DMS79 (cell line): ENCODE measurements around the gene SH3BP2.

Source experiments
- DNase-seq: peaks from one replicate; lab custom pipeline; 2025; lab: John Stamatoyannopoulos, UW

Gene SH3BP2

DNA sequence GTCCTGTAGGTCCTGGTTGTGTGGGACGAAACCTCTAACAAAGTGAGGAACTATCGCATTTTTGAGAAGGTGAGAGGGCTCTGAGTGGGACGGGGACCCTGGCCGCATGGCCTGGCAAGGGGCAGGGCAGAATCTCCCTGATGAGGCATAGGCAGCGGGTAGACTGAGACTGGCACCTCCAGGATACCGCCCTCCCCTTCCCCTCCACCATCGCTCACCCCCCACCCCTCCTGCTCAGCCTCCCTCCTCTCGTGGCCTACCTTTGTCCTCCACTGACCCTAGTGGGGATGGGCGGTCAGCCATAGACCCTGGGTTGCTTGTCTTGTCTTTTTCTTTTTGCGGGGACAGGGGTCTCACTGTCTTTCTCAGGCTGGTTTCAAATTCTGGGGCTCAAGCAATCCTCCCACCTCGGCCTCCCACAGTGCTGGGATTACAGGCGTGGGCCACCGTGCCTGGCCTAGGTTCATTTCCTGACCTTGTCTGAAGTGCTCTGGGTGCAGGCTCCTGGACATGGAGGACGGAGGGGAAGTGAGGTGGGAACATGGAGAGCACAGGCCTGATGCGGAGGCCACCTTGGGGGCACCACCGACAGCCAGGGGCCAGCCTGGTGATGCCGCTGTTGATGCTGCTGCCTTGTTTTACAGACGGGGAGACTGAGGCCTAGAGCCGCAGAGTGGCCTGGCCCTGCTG is 40.2 kb downstream of the SH3BP2 start:
- no peak for DNase-seq

DNA sequence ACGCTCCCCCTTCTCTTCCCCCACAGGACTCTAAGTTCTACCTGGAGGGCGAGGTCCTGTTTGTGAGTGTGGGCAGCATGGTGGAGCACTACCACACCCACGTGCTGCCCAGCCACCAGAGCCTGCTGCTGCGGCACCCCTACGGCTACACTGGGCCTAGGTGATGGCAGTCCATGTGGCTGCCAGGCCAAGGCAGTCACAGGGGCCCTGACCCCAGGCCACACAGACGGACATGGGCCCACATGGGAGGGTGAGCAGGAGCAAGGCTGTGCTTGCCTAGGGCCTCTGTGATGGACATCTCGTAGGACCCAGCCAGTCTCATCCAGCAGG is 40.8 kb downstream of the SH3BP2 start:
- DNase-seq, result no peak

DNA sequence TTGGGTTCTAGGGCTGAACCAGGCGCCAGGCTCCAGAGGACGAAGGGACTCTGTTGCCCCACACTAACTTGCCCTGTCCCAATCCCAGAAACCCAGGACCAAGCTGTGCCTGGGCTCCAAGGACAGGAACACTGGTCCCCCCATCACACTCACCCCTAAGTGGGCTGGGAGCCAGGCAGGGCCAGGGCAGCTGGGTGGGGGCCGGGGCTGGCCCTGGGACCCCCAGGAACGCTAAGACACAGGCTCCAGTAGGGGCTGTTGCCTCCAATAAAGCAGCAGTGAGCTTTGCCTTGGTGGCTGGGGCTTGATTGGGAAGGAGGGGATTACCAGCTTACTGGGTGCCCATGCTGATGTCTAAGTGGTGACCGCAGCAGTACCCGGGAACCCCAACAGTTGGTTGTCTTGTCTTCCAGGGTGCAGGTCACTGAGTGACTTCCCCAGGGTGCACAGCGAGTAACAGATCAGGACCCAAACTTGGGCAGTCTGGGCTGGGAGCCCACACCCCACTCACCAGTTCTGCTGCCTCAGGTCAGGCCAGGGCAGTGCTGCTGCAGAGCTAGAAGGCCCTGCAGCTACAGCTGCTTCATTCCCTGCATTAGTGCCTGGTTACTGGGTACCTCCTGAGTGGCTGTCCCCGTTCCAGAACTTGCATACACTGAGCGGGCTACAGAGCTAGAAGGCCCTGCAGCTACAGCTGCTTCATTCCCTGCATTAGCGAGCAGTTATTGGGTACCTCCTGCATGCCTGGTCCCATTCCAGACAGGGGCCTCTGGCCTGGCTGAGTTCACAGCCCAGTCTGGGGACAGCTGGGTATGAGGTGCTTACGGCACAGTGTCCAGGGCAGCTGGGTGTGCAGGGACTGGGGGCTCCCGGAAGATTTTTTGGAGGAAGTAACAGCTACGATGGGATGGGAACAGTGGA is 41.4 kb downstream of the SH3BP2 start:
- DNase-seq, result no peak

DNA sequence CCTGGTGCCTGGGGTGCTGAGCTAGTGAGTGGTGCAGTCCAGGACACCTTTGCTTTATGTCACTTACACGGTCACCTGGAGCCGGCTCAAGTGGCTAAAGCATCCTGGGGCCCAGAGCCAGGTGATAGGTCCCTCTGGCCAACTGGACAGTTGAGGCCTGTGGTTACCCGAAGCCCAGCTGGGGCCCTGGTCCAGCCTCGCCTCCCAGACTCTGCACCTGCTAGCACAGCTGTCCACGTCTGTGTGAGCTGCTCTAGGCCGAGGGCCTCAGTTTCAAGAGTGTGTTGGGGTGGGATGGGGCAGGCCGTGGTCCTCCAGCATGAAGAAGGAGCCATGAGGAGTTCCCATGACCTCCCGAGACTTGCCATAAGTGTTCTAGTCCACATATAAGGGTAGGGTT is 43.1 kb downstream of the SH3BP2 start:
- no peak for DNase-seq

DNA sequence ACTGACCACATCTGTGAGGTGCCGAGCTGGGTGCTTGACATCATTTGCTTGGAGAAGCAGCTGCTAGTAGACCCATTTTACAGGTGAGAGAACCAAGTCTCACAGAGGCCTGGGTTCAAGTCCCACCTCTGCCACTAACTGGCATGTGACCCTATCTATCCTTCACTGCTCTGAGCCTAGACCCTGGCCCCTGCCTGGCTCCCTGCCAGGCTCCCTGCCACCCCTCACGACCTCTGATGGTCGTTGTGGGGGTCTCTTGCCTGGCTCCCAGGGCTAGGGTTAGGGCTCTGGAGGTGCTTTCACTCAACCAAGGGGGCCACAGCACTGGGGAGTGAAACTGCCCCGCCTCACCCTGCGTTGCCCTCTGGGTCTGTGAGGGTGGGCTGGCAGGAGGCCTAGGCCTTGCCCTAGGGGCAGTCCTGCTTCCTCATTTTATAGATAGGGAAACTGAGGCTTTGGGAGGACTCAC is 43.5 kb downstream of the SH3BP2 start:
- DNase-seq, result no peak

DNA sequence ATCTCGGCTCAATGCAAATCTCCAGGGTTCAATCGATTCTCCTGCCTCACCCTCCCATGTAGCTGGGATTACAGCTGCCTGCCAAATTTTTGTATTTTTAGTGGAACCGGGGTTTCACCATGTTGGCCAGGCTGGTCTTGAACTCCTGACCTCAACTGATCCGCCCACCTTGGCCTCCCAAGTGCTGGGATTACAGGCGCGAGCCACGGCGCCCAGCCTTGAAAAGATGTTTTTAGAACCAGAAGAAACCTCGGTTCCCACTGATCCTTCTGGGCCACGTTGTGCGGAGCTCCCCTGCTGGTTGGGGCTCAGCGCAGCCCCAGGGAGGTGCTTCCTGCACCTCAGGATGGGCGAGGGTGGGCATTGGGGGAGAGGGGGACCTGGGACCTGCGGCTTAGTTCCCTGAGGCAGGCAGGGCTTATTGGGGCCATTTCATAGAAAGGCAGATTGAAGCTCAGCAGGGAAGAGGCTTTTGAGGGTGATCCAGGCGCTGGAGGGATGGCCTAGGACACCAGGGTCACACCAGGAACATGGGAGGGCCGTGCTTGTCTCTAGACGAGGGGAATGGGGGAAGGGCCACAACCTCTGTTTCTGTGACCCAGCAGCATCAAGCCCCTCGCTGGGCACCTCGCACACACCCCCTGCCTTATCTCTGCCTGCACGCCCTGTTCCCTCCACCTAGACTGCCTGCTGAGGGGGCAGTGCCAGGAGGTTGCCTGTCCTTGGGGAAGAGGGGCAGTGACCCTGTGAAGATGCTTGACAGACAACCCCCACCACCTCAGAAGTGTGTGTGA is 44.4 kb downstream of the SH3BP2 start:
- no peak for DNase-seq

DNA sequence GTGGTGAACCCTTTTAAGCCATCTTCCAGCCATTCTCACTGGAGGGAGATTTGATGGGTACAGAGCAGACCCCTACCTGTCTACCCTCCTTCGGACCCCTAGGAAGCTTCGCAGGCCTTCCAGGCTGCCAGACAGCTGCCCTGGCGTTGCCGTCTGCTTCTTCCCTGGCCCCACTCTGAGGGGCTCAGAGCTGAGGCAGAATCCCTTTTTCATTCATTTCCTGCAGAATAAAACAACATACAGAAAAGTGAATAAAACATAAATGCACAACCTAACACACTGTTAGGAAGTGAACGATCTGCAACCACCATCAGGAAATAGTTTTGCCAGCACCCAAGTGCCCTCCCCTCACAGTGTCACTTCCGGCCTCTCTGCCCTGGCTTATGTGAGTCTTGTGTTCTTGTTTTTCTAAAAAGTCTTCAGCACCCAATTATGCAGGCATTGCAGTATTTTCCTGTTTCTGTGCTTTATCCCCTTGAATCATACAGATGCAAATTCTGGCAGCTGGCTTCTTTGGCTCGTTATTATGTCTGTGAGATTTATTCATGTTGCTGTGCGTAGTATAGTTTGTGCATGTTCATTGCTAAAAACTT is 45.1 kb downstream of the SH3BP2 start:
- DNase-seq, result no peak

DNA sequence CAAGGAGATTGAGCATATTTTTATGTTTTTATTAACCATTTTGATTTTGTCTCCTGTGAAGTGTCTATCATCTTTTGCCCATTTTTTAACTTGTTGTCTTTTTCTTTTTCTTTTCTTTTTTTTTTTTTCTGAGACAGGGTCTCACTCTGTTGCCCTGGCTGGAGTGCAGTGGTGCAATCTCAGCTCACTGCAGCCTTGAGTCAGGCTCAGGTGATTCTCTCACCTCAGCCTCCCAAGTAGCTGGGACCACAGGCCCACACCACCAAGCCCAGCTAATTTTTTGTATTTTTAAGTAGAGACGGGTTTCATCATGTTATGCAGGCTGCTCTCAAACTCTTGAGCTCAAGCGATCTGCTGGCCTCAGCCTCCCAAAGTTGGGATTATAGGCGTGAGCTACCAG is 46.2 kb downstream of the SH3BP2 start:
- no peak for DNase-seq

DNA sequence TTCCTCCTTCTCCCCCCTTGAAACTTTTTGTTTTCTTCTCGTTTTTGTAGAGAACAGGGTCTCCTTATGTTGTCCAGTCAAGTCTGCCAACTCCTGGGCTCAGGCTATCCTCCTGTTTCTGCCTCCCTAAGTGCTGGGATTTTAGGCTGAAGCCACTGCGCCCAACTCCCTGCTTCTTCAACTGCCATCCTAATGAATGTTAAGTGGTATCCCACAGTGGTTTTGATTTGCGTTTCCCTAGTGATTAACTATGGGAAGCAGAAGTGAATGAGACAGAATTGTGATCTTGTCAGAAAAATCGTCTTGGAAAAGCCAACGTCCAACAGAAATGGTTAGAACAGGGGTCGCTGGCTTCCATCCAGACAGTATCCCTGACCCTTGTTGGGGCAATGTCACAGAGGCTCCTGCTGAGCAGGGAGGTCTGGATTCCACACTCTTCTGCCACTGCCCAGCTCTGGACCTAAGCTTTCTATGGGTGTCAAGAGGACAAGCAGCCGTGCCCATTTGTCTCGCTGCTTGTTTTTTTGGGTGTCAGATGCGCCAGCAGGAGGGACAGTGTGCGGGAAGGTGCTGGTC is 49.9 kb downstream of the SH3BP2 start:
- DNase-seq, result no peak

DNA sequence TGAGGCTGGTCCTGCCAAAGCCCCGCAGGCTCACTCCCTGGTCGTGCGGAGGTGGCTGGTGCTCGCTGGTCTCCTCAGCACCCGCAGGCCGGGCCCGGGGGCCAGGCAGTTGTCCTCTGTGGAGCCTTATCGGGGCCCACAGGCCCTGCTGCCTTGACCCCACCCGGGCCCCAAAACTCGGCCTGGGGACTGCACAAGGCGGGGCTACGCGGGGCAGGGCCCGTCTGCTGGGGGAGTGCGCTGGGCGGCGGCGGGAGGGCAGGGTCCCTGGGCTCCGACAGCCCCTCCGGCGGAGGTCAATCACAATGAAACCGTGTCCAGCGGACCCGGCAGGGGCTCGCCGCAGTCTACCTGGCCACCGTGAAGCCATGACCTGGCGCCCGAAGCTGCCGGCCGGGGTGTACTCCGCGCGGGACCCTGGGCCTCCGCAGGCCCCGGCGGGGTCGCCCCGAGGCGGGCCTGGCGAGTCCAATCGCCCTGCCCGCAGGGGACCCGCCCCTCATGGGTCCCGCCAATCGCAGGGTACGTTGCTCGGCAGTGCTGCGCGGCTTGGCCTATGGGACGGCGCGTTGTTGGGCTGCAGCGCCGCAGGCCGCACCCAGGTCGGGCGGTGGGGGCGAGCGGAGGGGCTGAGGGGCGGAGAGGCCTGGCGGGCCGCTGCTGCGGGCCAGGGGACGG is 50.5 kb downstream of the SH3BP2 start, which contains the start of gene ADD1:
TSS of gene ADD1 (plus strand) at position 582 of the 678 bp plus-strand sequence. CDS start 32,072 bp downstream, outside the sequence.
- DNase-seq, result peak; percentile 10

DNA sequence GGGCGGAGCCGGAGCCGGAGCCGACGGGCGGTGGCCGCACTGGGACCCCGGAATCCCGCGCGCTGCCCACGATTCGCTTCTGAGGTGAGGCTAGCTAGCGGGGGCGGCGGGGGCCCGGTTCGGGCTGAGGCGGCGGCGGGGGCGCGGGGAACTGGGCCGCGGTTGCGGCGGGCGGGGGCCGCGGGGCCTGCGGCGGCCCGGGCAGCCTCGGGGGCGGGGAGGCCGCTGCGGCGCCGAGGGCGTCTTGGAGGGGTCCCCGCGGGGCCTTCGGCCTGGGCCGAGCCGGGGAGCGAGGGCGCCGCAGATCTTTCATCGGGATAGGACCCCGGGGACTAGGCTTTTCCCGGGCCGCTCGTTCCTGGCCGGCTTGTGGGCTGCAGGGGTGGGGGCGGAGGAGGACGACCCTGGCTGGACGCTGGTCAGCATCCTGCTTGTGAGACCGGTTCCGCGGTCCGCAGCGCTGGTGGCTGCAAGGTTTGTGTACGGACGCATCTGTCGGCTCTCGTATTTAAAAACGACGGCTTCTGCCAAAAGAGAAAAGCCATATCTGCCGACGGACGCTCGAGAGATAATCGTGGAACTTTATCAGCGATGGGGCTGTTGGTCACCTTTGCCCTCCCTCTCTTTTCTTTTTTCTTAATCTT is 51.2 kb downstream of the SH3BP2 start:
- DNase-seq, result no peak

DNA sequence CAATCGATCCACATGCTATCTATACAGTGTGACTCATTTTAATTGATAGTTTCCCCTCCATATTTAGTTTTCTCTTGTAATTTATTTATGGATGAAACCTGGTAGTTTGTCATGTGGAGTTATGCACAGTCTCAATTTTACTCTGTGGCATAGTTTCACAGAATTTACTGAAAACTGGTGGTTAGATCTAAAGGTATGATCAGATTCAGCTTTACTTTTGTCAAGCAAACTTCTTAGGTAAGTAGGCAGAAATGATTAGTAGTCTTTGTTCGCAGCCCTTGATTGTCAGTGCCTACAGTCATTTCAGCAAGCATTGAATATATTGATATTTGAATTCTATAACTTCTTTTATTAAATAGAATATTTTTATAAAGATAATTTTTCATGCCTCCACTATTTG is 53.3 kb downstream of the SH3BP2 start:
- no peak for DNase-seq

DNA sequence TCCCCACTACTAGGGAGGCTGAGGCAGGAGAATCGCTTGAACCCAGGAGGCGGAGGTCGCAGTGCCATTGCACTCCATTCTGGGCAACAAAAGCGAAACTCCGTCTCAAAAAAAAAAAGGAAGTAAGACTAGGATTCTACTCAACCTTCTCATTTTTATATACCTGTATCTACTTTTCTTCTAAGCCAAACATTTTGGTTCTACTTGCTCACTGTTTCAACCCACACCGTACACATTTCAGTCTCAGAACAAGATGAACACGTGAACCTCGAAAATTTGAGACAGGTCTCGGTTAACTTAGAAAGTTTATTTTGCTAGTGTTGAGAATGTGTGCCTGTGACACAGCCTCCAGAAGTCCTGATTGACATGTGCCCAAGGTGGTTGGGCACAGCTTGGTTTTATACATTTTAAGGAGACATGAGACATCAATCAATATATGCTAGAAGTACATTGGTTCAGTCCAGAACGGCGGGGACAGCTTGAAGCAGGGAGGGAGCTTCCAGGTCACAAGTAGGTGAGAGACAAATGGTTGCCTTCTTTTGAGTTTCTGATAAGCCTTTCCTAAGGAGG is 54.5 kb downstream of the SH3BP2 start:
- no peak for DNase-seq

DNA sequence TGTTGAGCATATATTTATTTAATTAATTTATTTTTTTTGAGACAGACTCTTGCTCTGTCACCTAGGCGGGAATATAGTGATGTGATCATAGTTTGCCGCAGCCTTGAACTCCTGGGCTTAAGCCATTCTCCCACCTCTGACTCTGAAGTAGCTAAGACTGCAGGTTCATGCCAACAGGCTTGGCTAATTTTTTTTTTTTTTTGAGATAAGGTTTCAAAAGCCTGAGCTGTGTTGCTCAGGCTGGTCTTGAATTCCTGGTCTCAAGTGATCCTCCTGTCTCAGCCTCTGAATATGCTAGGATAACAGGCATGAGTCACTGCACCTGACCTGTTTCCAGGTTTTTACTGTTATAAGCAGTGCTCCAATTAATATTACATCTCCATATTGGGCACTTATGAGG is 55.6 kb downstream of the SH3BP2 start:
- no peak for DNase-seq

DNA sequence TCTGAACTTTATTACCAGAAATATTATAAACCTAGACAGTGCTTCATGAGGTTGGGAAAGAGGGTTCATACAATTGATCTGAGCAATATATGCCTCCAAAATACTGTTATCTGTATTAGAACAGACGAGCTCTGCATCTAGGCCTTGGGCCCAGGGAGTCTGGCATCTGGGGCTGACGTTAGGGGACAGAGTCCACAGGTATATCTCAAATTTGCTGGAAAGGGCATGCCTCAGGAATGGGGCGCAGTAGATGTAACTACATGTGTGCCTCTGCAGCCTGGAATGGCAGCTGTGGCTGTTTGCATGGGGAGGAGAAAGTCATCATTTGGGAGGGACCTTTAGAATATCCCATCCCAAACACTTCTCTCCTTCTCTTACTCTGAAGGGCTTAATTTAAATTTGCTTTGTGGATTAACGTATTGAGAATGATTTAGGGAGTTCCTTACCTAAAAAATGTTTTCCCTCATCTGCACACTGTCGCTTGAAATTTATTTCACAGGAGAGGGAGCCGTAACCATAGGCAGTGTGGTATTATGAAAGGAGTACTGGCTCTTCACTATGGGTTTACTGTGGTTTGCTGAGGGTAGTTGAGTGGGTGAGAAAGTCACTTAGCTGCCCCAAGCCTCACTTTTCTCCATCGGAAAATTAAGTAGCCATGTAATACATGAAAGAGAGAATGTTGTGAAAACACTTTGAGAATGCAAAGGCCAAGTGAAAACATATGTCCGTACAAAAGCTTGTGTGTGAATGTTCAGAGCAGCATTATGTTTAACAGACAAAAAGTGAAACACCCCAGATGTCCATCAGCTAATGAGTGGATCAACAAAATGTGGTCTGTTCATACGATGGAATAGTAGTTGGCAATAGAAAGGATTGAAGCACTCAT is 56.6 kb downstream of the SH3BP2 start:
- peak; percentile 12 for DNase-seq

DNA sequence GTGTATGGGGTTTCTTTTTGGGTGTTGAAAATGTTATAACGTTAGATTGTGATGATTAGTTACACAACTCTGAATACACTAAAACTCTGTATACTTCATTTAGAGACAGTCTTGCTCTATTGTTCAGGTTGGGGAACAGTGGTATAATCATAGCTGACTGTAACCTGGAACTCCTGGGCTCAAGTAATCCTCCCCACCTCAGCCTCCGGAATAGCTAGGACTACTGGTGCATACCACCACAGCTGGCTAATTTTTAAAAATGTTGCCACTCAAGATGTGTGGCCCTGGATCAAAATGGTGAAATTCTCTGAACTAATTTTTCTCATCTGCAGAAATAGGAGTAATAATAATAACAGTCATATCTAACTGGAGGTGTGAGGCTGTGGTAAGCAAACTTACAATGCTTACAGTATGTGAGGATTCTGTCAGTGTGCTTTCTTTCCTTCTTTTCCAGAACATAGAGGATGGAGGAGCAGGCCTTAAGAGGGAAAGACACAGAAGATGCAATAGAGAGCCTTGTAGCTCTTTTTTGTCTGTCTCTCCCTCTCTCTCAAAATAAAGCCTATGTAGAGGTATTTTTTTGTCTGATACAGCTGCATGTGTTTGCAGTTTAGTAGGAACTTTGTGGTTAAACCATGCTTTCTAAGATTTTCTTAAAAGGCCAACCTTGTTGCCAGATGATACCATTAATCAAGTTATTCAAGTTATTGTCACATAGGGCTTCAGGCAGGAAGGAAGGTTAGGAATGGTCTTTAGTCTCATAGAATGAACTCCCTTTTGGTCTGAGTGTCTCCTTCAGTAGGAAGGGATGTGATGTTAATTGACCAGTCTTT is 58.3 kb downstream of the SH3BP2 start:
- DNase-seq, result no peak

DNA sequence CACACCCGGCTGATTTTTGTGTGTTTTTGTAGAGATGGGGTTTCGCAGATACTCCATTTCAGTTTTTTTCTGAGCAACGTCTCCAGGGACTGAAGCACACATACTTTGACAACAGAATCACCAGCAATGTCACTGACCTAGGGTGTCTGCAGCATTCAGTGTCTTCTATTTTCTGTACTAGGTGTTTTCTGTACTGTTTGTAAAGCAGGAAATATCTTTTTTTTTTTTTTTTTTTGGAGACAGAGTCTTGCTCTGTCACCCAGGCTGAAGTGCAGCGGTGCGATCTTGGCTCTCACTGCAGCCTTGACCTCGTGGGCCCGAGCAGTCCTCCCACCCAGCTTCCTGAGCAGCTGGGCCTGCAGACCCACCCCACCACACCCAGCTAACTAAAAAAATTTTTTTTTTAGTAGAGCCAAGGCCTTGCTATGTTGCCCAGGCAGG is 59.6 kb downstream of the SH3BP2 start:
- no peak for DNase-seq

DNA sequence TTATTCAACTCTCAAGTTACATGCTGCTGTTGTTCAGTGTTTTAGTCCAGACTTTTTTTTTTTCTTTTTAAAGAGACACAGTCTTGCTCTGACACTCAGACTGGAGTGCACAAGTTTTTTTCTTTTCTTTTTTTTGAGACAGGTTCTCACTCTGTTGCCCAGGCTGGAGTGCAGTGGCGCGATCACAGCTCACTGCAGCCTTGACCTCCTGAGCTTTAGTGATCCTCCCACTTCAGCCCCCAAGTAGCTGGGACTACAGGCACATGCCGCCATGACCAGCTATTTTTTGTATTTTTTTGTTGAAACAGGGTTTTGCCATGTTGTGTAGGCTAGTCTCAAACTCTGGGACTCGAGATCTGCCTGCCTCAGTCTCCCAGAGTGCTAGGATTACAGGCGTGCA is 62.7 kb downstream of the SH3BP2 start:
- no peak for DNase-seq
